DOHH2 (cell line): ENCODE results near the gene VEGFB.

Source experiments
- H3F3A ChIP-seq: fragments of 200-600 bp; sonication (generic), shearing (Covaris generic); 2 replicates; pipeline ENCODE4 v1.6.0; 2016; ENCODE audit warnings: antibody characterized with exemption, mild to moderate bottlenecking; ENCODE audit not compliant: control insufficient read depth, insufficient read depth
- H3K27ac ChIP-seq: fragments of 200-600 bp; sonication (generic); 2 replicates; pipeline ENCODE4 v1.5.1; 2014; ENCODE audit warnings: low read depth, mild to moderate bottlenecking, low read length, moderate library complexity
- H3K27me3 ChIP-seq: fragments of 200-600 bp; sonication (generic); 2 replicates; pipeline ENCODE4 v1.6.1; 2014; ENCODE audit warnings: mild to moderate bottlenecking, low read length, mixed read lengths; ENCODE audit not compliant: control insufficient read depth
- H3K36me3 ChIP-seq: fragments of 200-600 bp; sonication (generic); 2 replicates; pipeline ENCODE4 v1.6.1; 2014; ENCODE audit warnings: mild to moderate bottlenecking, low read length, moderate library complexity, mixed read lengths; ENCODE audit not compliant: control insufficient read depth
- H3K4me1 ChIP-seq: fragments of 200-600 bp; sonication (generic); 2 replicates; pipeline ENCODE4 v1.6.1; 2014; ENCODE audit warnings: mild to moderate bottlenecking, low read length, mixed read lengths; ENCODE audit not compliant: control insufficient read depth
- H3K4me2 ChIP-seq: fragments of 200-600 bp; sonication (generic); 2 replicates; pipeline ENCODE4 v1.6.0; 2014; ENCODE audit warnings: mild to moderate bottlenecking, low read length, moderate library complexity
- H3K4me3 ChIP-seq: fragments of 200-600 bp; sonication (generic); 2 replicates; pipeline ENCODE4 v1.5.1; 2014; ENCODE audit warnings: mild to moderate bottlenecking, low read length, mixed read lengths
- H3K79me2 ChIP-seq: fragments of 200-600 bp; sonication (generic); 2 replicates; pipeline ENCODE4 v1.6.1; 2014; ENCODE audit warnings: mild to moderate bottlenecking, low read length, mixed read lengths; ENCODE audit not compliant: control insufficient read depth
- H3K9me2 ChIP-seq: fragments of 200-600 bp; sonication (generic); replicated peaks from 2 replicates; pipeline ENCODE4 v1.6.1; 2014; ENCODE audit warnings: mild to moderate bottlenecking, low read length, mixed read lengths; ENCODE audit not compliant: control insufficient read depth
- H3K9me3 ChIP-seq: fragments of 200-600 bp; sonication (generic); 2 replicates; pipeline ENCODE4 v1.6.1; 2014; ENCODE audit warnings: antibody characterized with exemption, low read length, mixed read lengths; ENCODE audit not compliant: control insufficient read depth, insufficient read depth
- H4K20me1 ChIP-seq: fragments of 200-600 bp; sonication (generic); 2 replicates; pipeline ENCODE4 v1.6.0; 2014; ENCODE audit warnings: low read depth, mild to moderate bottlenecking, antibody characterized with exemption, low read length, moderate library complexity; ENCODE audit not compliant: control insufficient read depth, insufficient read depth
- CTCF ChIP-seq: fragments of 200-600 bp; sonication (generic); IDR thresholded peaks from one replicate; pipeline ENCODE4 v1.5.1; 2014; ENCODE audit warnings: antibody characterized with exemption, mild to moderate bottlenecking, low read depth, low read length; ENCODE audit not compliant: poor library complexity, severe bottlenecking
- EZH2phosphoT487 ChIP-seq: fragments of 200-600 bp; sonication (generic); IDR thresholded peaks from 2 replicates; pipeline ENCODE4 v1.6.1; 2017; ENCODE audit warnings: borderline replicate concordance, mild to moderate bottlenecking, antibody characterized with exemption, low read length, moderate library complexity, mixed read lengths

VEGFB gene

DNA sequence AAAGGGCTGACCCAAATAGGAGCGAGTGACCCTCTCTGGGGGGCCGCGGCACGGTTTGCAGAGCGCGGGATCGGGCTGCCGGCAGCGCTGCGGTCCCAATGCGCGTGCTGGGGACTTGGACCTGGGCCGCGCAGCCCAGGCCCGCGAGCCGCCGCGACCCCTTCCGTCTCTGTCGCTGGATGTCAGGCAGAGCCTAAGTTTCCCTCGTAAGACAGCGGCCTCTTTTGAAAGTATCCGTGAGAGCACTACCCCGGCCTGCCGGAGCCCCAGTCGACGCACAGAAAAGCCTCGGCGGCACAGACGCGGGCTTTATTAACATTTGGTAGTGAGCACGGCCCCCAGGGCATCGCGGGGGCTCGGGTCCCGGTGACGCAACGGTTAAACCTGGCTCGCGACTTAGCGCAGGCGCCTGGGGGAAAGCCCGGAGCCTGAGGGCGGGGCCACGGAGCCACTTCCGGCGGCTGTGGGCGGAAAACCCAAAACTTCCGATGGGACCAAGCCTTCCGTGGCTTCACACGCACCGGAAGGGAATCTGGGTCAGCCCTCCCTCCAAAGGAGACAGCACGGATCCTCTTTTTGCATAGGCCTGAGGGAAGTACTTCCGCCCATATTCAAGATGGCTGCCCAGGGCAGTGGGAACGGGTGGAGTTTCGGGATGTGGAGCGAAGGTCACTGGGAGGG lies 35.3 kb downstream of the VEGFB start:
- Histone ChIP-seq H3K79me2 (peaks cover 30% of the 10 kb centered on the region), H3K36me3 (peaks cover 29% of the 10 kb centered on the region)
- TF ChIP-seq CTCF (peak; percentile 19), EZH2phosphoT487 (no peak)

DNA sequence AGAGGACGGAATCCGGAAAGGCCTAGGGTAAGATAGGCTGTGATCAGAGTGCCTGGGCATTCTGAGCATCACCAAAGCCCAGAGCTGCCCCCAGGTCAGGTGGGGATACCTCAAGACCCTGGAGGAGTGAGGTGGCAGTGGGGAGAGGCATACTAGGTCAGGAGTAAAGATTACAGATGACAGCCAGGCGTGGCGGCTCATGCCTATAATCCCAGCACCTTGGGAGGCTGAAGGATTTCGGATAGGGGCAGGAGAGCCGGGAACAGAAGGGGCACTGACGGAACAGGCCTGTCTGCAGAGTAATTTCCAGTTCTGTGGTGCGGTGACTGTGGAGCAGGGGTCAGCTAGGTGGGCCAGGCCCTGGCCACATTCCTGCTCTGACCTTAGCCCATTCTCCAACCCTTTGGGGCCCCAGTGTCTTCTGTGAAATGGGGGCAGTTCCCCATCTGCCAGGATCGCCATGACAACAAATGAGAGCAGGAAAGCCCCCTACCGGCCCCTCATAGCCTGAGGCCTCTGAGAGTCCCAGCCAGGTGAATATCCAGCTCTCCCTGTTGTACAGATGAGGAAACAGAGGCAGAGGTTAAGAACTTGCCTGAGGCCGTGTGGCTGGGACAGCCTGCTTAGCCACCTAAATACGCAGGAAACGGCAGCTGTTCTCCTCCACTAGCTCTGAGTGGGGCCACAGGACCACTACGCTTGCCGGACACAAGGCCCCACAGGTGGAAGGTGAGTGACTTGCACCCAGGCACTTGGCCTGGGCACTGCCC lies 40.8 kb downstream of the VEGFB start:
- H3K27me3 ChIP-seq, result no peaks in the 10 kb centered on the region
- H3K9me2 ChIP-seq, result no peaks in the 10 kb centered on the region
- no peaks in the 10 kb centered on the region for H3K9me3 ChIP-seq
- H3K4me1 ChIP-seq, result peaks cover 11% of the 10 kb centered on the region
- H3K79me2 ChIP-seq, result peaks cover 19% of the 10 kb centered on the region
- TF ChIP-seq CTCF (no peak), EZH2phosphoT487 (no peak)
- H3K27ac ChIP-seq, result no peak overlapping the region
- peaks cover 23% of the 10 kb centered on the region for H3K36me3 ChIP-seq
- H3K4me2 ChIP-seq, result no peak overlapping the region
- no peaks in the 10 kb centered on the region for H4K20me1 ChIP-seq
- peaks cover 8% of the 10 kb centered on the region for H3F3A ChIP-seq
- H3K4me3 ChIP-seq, result no peak overlapping the region

More for the DNA sequence above, 35.3 kb downstream of the VEGFB start:
- no peaks in the 10 kb centered on the region for H4K20me1 ChIP-seq
- peak overlapping the region; percentile 100 for H3K4me2 ChIP-seq
- no peaks in the 10 kb centered on the region for H3K9me3 ChIP-seq
- peak overlapping the region; percentile 90 for H3K4me3 ChIP-seq
- peak overlapping the region; percentile 90 for H3K27ac ChIP-seq
- no peaks in the 10 kb centered on the region for H3K27me3 ChIP-seq
- peaks cover 12% of the 10 kb centered on the region for H3F3A ChIP-seq
- no peaks in the 10 kb centered on the region for H3K9me2 ChIP-seq
- H3K4me1 ChIP-seq, result peaks cover 26% of the 10 kb centered on the region

GRCh38 chr11:64275841-64276240 lies 41.5 kb downstream of the VEGFB start:
- H3K4me1 ChIP-seq, result peaks cover 11% of the 10 kb centered on the region
- no peak overlapping the region for H3K27ac ChIP-seq
- no peaks in the 10 kb centered on the region for H3K9me3 ChIP-seq
- no peaks in the 10 kb centered on the region for H4K20me1 ChIP-seq
- H3K4me2 ChIP-seq, result no peak overlapping the region
- H3K9me2 ChIP-seq, result no peaks in the 10 kb centered on the region
- H3K36me3 ChIP-seq, result peaks cover 18% of the 10 kb centered on the region
- H3K79me2 ChIP-seq, result peaks cover 14% of the 10 kb centered on the region
- H3F3A ChIP-seq, result peaks cover 8% of the 10 kb centered on the region
- H3K27me3 ChIP-seq, result no peaks in the 10 kb centered on the region
- H3K4me3 ChIP-seq, result no peak overlapping the region
- TF ChIP-seq CTCF (no peak), EZH2phosphoT487 (no peak)
